Measurements from ENCODE around the gene SLC35F6.

GRCh38 chr2:26812731-26813130, 48.6 kb downstream of the SLC35F6 start:
- TF ChIP-seq POLR2AphosphoS5 (IDR thresholded peaks at IDR 0.05; ENCODE audit: borderline replicate concordance, low read depth, low read length), result no peak
- no peak for TF ChIP-seq EZH2 (IDR thresholded peaks at IDR 0.05)
- TF ChIP-seq FOXP2 (optimal IDR thresholded peaks at IDR 0.05; ENCODE audit: control extremely low read depth, extremely low read length, insufficient read depth), result no peak
